HG03097 (cell line): ENCODE data around the gene CCDC141.

Experiments used
- ATAC-seq: cut with Tn5 transposase; IDR thresholded peaks from one replicate; pipeline ENCODE4 v1.9.1; 2021; ENCODE audit not compliant: unreplicated experiment, low FRiP score

The CCDC141 gene

GRCh38 chr2:178874529-178875240, 175.3 kb downstream of the CCDC141 start:
- no peak for ATAC-seq

GRCh38 chr2:178873912-178874311, 176.0 kb downstream of the CCDC141 start:
- no peak for ATAC-seq

GRCh38 chr2:178871536-178871935, 178.4 kb downstream of the CCDC141 start:
- ATAC-seq: no peak

GRCh38 chr2:178870703-178871102, 179.2 kb downstream of the CCDC141 start:
- ATAC-seq: no peak

GRCh38 chr2:178865999-178866398, 183.9 kb downstream of the CCDC141 start:
- ATAC-seq: no peak

GRCh38 chr2:178865146-178865936, 184.6 kb downstream of the CCDC141 start:
- no peak for ATAC-seq

- ATAC-seq: no peak
Observed at GRCh38 chr2:178863856-178864620, 185.9 kb downstream of the CCDC141 start.

GRCh38 chr2:178863130-178863855, 186.6 kb downstream of the CCDC141 start:
- no peak for ATAC-seq

GRCh38 chr2:178860551-178860950, 189.4 kb downstream of the CCDC141 start:
- no peak for ATAC-seq

- ATAC-seq: no peak
Observed at GRCh38 chr2:178859730-178860129, 190.2 kb downstream of the CCDC141 start.

GRCh38 chr2:178858896-178859625, 190.9 kb downstream of the CCDC141 start:
- ATAC-seq: no peak

GRCh38 chr2:178855151-178855550, 194.8 kb downstream of the CCDC141 start:
- no peak for ATAC-seq

- ATAC-seq: no peak
Observed at GRCh38 chr2:178848335-178848734, 201.6 kb downstream of the CCDC141 start.

- ATAC-seq: no peak
Observed at GRCh38 chr2:178846458-178846802, 203.5 kb downstream of the CCDC141 start.

- no peak for ATAC-seq
Observed at GRCh38 chr2:178845566-178846457, 204.1 kb downstream of the CCDC141 start.

GRCh38 chr2:178844701-178845100, 205.2 kb downstream of the CCDC141 start:
- no peak for ATAC-seq

GRCh38 chr2:178844269-178844668, 205.7 kb downstream of the CCDC141 start:
- ATAC-seq: no peak

GRCh38 chr2:178843697-178844096, 206.2 kb downstream of the CCDC141 start:
- no peak for ATAC-seq

- ATAC-seq: no peak
Observed at GRCh38 chr2:178836807-178837206, 213.1 kb downstream of the CCDC141 start.
